ENCODE results near the gene CRLF1.
"Not testable (repeated sequence)": the region's sequence is repeated elsewhere in the genome, so short reads cannot be mapped to it uniquely, and the experiment has no call there.

CRLF1 gene

GRCh38 chr19:18597809-18598660 is 8.6 kb downstream of the CRLF1 start:
- TF ChIP-seq POLR2A (IDR thresholded peaks at IDR 0.05; ENCODE audit: low read length) (no peak), GATA1 (IDR thresholded peaks at IDR 0.05; ENCODE audit: low read depth, low read length) (no peak)
- no peak for DNase-seq

- DNase-seq = peak in 1 of 2 experiments; percentile 64
- TF ChIP-seq POLR2A (IDR thresholded peaks at IDR 0.05; ENCODE audit: low read length) = no peak
- TF ChIP-seq GATA1 (IDR thresholded peaks at IDR 0.05; ENCODE audit: low read depth, low read length) = no peak
Measured at GRCh38 chr19:18596752-18597157, 9.8 kb downstream of the CRLF1 start.

- DNase-seq = no peak
- no peak for TF ChIP-seq POLR2A (IDR thresholded peaks at IDR 0.05; ENCODE audit: low read length)
- no peak for TF ChIP-seq GATA1 (IDR thresholded peaks at IDR 0.05; ENCODE audit: low read depth, low read length)
Measured at GRCh38 chr19:18595475-18595874, 11.1 kb downstream of the CRLF1 start.

- TF ChIP-seq GATA1 (IDR thresholded peaks at IDR 0.05; ENCODE audit: low read depth, low read length) (no peak), POLR2A (IDR thresholded peaks at IDR 0.05; ENCODE audit: low read length) (no peak)
Measured at GRCh38 chr19:18594824-18595373, 11.7 kb downstream of the CRLF1 start.

GRCh38 chr19:18594096-18594823 is 12.3 kb downstream of the CRLF1 start:
- no peak for TF ChIP-seq POLR2A (IDR thresholded peaks at IDR 0.05; ENCODE audit: low read length)
- TF ChIP-seq GATA1 (IDR thresholded peaks at IDR 0.05; ENCODE audit: low read depth, low read length) = no peak
- DNase-seq = peak; percentile 74 to 82

More at GRCh38 chr19:18594824-18595373, 11.7 kb downstream of the CRLF1 start:
- DNase-seq = no peak

- no peak for DNase-seq
- TF ChIP-seq POLR2A (IDR thresholded peaks at IDR 0.05; ENCODE audit: low read length) (no peak), GATA1 (IDR thresholded peaks at IDR 0.05; ENCODE audit: low read depth, low read length) (no peak)
Measured at GRCh38 chr19:18593367-18594095, 13.1 kb downstream of the CRLF1 start.

- DNase-seq = not testable (repeated sequence)
Measured at GRCh38 chr19:18592732-18593131, 13.9 kb downstream of the CRLF1 start.

- TF ChIP-seq POLR2A (IDR thresholded peaks at IDR 0.05; ENCODE audit: low read length) = no peak
- TF ChIP-seq GATA1 (IDR thresholded peaks at IDR 0.05; ENCODE audit: low read depth, low read length) = no peak
- no peak for DNase-seq
Measured at GRCh38 chr19:18591735-18592385, 14.7 kb downstream of the CRLF1 start.

- DNase-seq = peak; percentile 62 to 66
- TF ChIP-seq POLR2A (IDR thresholded peaks at IDR 0.05; ENCODE audit: low read length) (no peak), GATA1 (IDR thresholded peaks at IDR 0.05; ENCODE audit: low read depth, low read length) (no peak)
Measured at GRCh38 chr19:18590273-18591272, 16.0 kb downstream of the CRLF1 start.

GRCh38 chr19:18589380-18590272 is 17.0 kb downstream of the CRLF1 start:
- TF ChIP-seq POLR2A (IDR thresholded peaks at IDR 0.05; ENCODE audit: low read length) = no peak
- no peak for TF ChIP-seq GATA1 (IDR thresholded peaks at IDR 0.05; ENCODE audit: low read depth, low read length)
- DNase-seq = peak; percentile 86 to 88

- TF ChIP-seq POLR2A (IDR thresholded peaks at IDR 0.05; ENCODE audit: low read length) (peak; percentile 68), GATA1 (IDR thresholded peaks at IDR 0.05; ENCODE audit: low read depth, low read length) (no peak)
- peak; percentile 91 to 94 for DNase-seq
Measured at GRCh38 chr19:18588611-18589379, 17.8 kb downstream of the CRLF1 start, which contains the start of gene REX1BD. TSS of gene REX1BD (plus strand) at chr19:18588798. CDS start at chr19:18588802, 4 bp downstream.

Measured in erythroblast (primary cell).